ENCODE data around the gene GNAT3. TPM values are rescaled to one million over a fixed set of nuclear protein-coding genes. Genes with fewer than 3 reads are reported as not detected.
A peak's percentile ranks its signal among the peaks of the same experiment; 100 is the strongest.

The GNAT3 gene
- total RNA-seq (2021) = not detected in 2 replicates
- percentile 3 among the genes with signal in this experiment for Bru-seq, nascent RNA
- BruChase-seq, experiment 1, labeled RNA remaining after a 2-hour chase = not detected
- BruChase-seq, experiment 2, labeled RNA remaining after a 6-hour chase = percentile 1 among the genes with signal in this experiment
- long read RNA-seq = 0 reads

- H3K9me2 ChIP-seq (ENCODE audit: insufficient read depth) = no peaks in the 10 kb centered on the region
- no TSS peak for BruUV-seq (replicated peaks)
- no peaks in the 10 kb centered on the region for H3K79me2 ChIP-seq (ENCODE audit: low read depth)
- no peak within 1 kb of the TSS for H2AFZ ChIP-seq
- no peak for DNase-seq
- no peaks in the 10 kb centered on the region for H3K36me3 ChIP-seq (ENCODE audit: low read depth)
- H3K9me3 ChIP-seq (ENCODE audit: insufficient read depth, low read depth) = no peaks in the 10 kb centered on the region
- intact Hi-C loops (cut with micrococcal nuclease; ENCODE audit: unreplicated experiment) = no loop called here
- H3K4me1 ChIP-seq (replicated peaks; ENCODE audit: insufficient read depth) = no peaks in the 10 kb centered on the region
- POLR2A ChIA-PET (ENCODE audit: unreplicated experiment) = no interaction called here
- CTCF ChIA-PET = interaction anchor here (0.6 kb wide), 1 partner anchor 1467 kb away, joined by 3 read pairs; no protein-coding TSS in a partner anchor
- no peak for TF ChIP-seq CTCF (conservative IDR thresholded peaks at IDR 0.05)
- no peak for TF ChIP-seq EZH2 (IDR thresholded peaks at IDR 0.05; ENCODE audit: low read depth)
- H3F3A ChIP-seq (ENCODE audit: insufficient read depth, low read depth) = no peaks in the 10 kb centered on the region
- H3K4me2 ChIP-seq = no peak within 1 kb of the TSS
- no peak within 1 kb of the TSS for H3K4me3 ChIP-seq
- no peaks in the 10 kb centered on the region for H4K20me1 ChIP-seq (ENCODE audit: insufficient read depth)
- no peak within 1 kb of the TSS for H3K27ac ChIP-seq
- no peaks in the 10 kb centered on the region for H3K27me3 ChIP-seq (ENCODE audit: insufficient read depth, low read depth)
These were observed at the start of gene GNAT3 for GRCh38 chr7:80511964-80512363. GNAT3 (minus strand) TSS chr7:80512064; CDS start chr7:80511926, 138 bp downstream.

- TF ChIP-seq EZH2 (IDR thresholded peaks at IDR 0.05; ENCODE audit: low read depth) (no peak), CTCF (conservative IDR thresholded peaks at IDR 0.05) (no peak)
- H3K4me1 ChIP-seq (replicated peaks; ENCODE audit: insufficient read depth) = peaks cover 5% of the 10 kb centered on the region
- intact Hi-C loops (cut with micrococcal nuclease; ENCODE audit: unreplicated experiment) = no loop called here
- no peaks in the 10 kb centered on the region for H3K27me3 ChIP-seq (ENCODE audit: insufficient read depth, low read depth)
- ChIA-PET POLR2A (ENCODE audit: unreplicated experiment) (interaction anchor here (0.6 kb wide), 1 partner anchor 107 kb away, joined by 5 read pairs; no protein-coding TSS in a partner anchor), CTCF (no interaction called here)
- DNase-seq = no peak
- no peaks in the 10 kb centered on the region for H3F3A ChIP-seq (ENCODE audit: insufficient read depth, low read depth)
- no peaks in the 10 kb centered on the region for H3K79me2 ChIP-seq (ENCODE audit: low read depth)
- no peak overlapping the region for H3K4me3 ChIP-seq
- H2AFZ ChIP-seq = no peak overlapping the region
- no peaks in the 10 kb centered on the region for H4K20me1 ChIP-seq (ENCODE audit: insufficient read depth)
- H3K4me2 ChIP-seq = no peak overlapping the region
- no peaks in the 10 kb centered on the region; the same call in 1 of the 2 replicates for H3K9me2 ChIP-seq (ENCODE audit: insufficient read depth)
- no TSS peak for BruUV-seq (replicated peaks)
- H3K36me3 ChIP-seq (ENCODE audit: low read depth) = no peaks in the 10 kb centered on the region
- no peak overlapping the region for H3K27ac ChIP-seq
- no peaks in the 10 kb centered on the region; the same call in 1 of the 2 replicates for H3K9me3 ChIP-seq (ENCODE audit: insufficient read depth, low read depth)
These were observed 46.3 kb upstream of the GNAT3 start for GRCh38 chr7:80558116-80558515.

- no peak for DNase-seq
- H3K9me3 ChIP-seq (ENCODE audit: insufficient read depth, low read depth) = no peaks in the 10 kb centered on the region
- TF ChIP-seq CTCF (conservative IDR thresholded peaks at IDR 0.05) (no peak), EZH2 (IDR thresholded peaks at IDR 0.05; ENCODE audit: low read depth) (no peak)
- H3K9me2 ChIP-seq (ENCODE audit: insufficient read depth) = no peaks in the 10 kb centered on the region; the same call in 1 of the 2 replicates
- no peaks in the 10 kb centered on the region for H3K79me2 ChIP-seq (ENCODE audit: low read depth)
- H3K4me1 ChIP-seq (replicated peaks; ENCODE audit: insufficient read depth) = peaks cover 18% of the 10 kb centered on the region
- CTCF ChIA-PET = no interaction called here
- POLR2A ChIA-PET (ENCODE audit: unreplicated experiment) = no interaction called here
- H3K4me2 ChIP-seq = no peak overlapping the region
- H3K36me3 ChIP-seq (ENCODE audit: low read depth) = no peaks in the 10 kb centered on the region
- no peak overlapping the region for H3K4me3 ChIP-seq
- no peaks in the 10 kb centered on the region for H4K20me1 ChIP-seq (ENCODE audit: insufficient read depth)
- intact Hi-C loops (cut with micrococcal nuclease; ENCODE audit: unreplicated experiment) = no loop called here
- BruUV-seq (replicated peaks) = no TSS peak
- H2AFZ ChIP-seq = no peak overlapping the region; the same call in 1 of the 2 replicates
- H3F3A ChIP-seq (ENCODE audit: insufficient read depth, low read depth) = 0 out of 2 replicates have a peak, but pooled peaks cover 3% of the 10 kb centered on the region
- no peaks in the 10 kb centered on the region for H3K27me3 ChIP-seq (ENCODE audit: insufficient read depth, low read depth)
- no peak overlapping the region for H3K27ac ChIP-seq
These were observed 40.3 kb upstream of the GNAT3 start for GRCh38 chr7:80552031-80552694.
